ENCODE measurements around the gene C1QTNF1. TPM values are rescaled to one million over a fixed set of nuclear protein-coding genes. Genes with fewer than 3 reads are reported as not detected.

C1QTNF1 gene
- total and polyA plus RNA-seq, 9 of the 15 experiments (the other 6 are each of a cell fraction or from before 2014, with no cell fraction given): 0.09 TPM; not detected in 8

GRCh38 chr17:79073706-79074088 is 49.7 kb downstream of the C1QTNF1 start:
- H3K36me3 ChIP-seq (ENCODE audit: control insufficient read depth, insufficient read depth, low read length): peaks cover 14% of the 10 kb centered on the region; the same call in 1 of the 3 replicates
- no peak for TF ChIP-seq TFE3 (CRISPR knock-in tag; IDR thresholded peaks at IDR 0.05)
- no peak for TF ChIP-seq ZNF311 (CRISPR knock-in tag; IDR thresholded peaks at IDR 0.05)
- no peak for TF ChIP-seq SMAD2 (IDR thresholded peaks at IDR 0.05; ENCODE audit: low read depth, low read length)
- TF ChIP-seq NR4A1 (CRISPR knock-in tag; IDR thresholded peaks at IDR 0.05): no peak
- no peak for TF ChIP-seq NR4A1 (tag; IDR thresholded peaks at IDR 0.05)
- no peak for TF ChIP-seq MEF2D (tag; conservative IDR thresholded peaks at IDR 0.05; ENCODE audit: low read depth)
- TF ChIP-seq ARID2 (IDR thresholded peaks at IDR 0.05): no peak
- TF ChIP-seq E2F3 (CRISPR knock-in tag; IDR thresholded peaks at IDR 0.05): no peak
- TF ChIP-seq RREB1 (CRISPR knock-in tag; IDR thresholded peaks at IDR 0.05): no peak
- TF ChIP-seq ZNF76 (CRISPR knock-in tag; IDR thresholded peaks at IDR 0.05; ENCODE audit: borderline replicate concordance): no peak
- TF ChIP-seq DACH1 (IDR thresholded peaks at IDR 0.05; ENCODE audit: partially characterized antibody): no peak
- peak overlapping the region in 1 of 2 experiments; percentile 35; a peak in 2 of 4 replicates for H3K9ac ChIP-seq (ENCODE audit: insufficient read depth in 1 of 2, low read depth in 2 of 2, low read length in 2 of 2)
- no peaks in the 10 kb centered on the region for H3K9me1 ChIP-seq (ENCODE audit: control insufficient read depth, insufficient read depth, low read length)
- ChIA-PET POLR2A (no interaction called here), CTCF (ENCODE audit: low intra/inter-chr PET ratio) (no interaction called here)
- H3K9me3 ChIP-seq (replicated peaks; ENCODE audit: control insufficient read depth, insufficient read depth, low read depth, low read length): no peaks in the 10 kb centered on the region
- H2AFZ ChIP-seq (ENCODE audit: low read depth, low read length): peak overlapping the region; percentile 90; the same call in 1 of the 2 replicates
- ATAC-seq: no peak
- H4K20me1 ChIP-seq (replicated peaks; ENCODE audit: control insufficient read depth, insufficient read depth, low read length): no peaks in the 10 kb centered on the region
- DNase-seq (ENCODE audit: extremely low read depth in 1 of 4, low spot score in 3 of 4): no peak
- peaks cover 11% of the 10 kb centered on the region; the same call in 2 of the 3 replicates for H3K79me2 ChIP-seq (ENCODE audit: control insufficient read depth, insufficient read depth, low read length)
- peaks cover 11 to 13% of the 10 kb centered on the region in 2 experiments; a peak in 4 of 5 replicates for H3K27me3 ChIP-seq (ENCODE audit: control insufficient read depth in 2 of 2, insufficient read depth in 2 of 2, low read length in 2 of 2)
- H3K27ac ChIP-seq (ENCODE audit: extremely low read depth, low read depth, low read length): no peak overlapping the region
- FAIRE-seq: no peak
- BruUV-seq (replicated peaks): no TSS peak
- intact Hi-C loops (cut with micrococcal nuclease) (no loop called here), in situ Hi-C loops (cut with MboI) (loop anchor here (25.0 kb wide), 1 partner anchor 314 kb away; no protein-coding TSS in a partner anchor)
- no peak overlapping the region for H3K4me3 ChIP-seq
- WGBS (ENCODE audit: insufficient coverage, low coverage, missing lambda C conversion rate): 61% methylated on average over 5 of the region's 6 CpGs
- no peak overlapping the region for H3K4me2 ChIP-seq (ENCODE audit: insufficient read depth, low read length)
- peaks cover 8 to 14% of the 10 kb centered on the region in 2 experiments; a peak in 4 of 5 replicates for H3K4me1 ChIP-seq (replicated peaks in 1 of 2; ENCODE audit: control insufficient read depth in 2 of 2, insufficient read depth in 2 of 2, low read length in 2 of 2)

Measured in K562 (cell line).